HepG2 (cell line): ENCODE measurements around the gene P2RY2. TPM values are rescaled to one million over a fixed set of nuclear protein-coding genes. Genes with fewer than 3 reads are reported as not detected.

Experiments used
- ATAC-seq: fragments of 200-7000 bp; cut with Tn5 transposase; 3 replicates; pipeline ENCODE4 v1.9.1; 2020; ENCODE audit warnings: mild to moderate bottlenecking, moderate library complexity
- BruUV-seq: library from RNA; stranded (reverse); fragments of 400-500 nt; replicated peaks from 2 replicates; lab custom pipeline; 2021; lab: Mats Ljungman, UMichigan
- CTCF ChIA-PET: fragments of 300-600 bp; formaldehyde crosslinking; extraction: SDS; loops from one replicate; lab custom pipeline; 2021; ENCODE audit warnings: low total read pairs, inconsistent platforms, low intra/inter-chr PET ratio; lab: Yijun Ruan, JAX
- POLR2A ChIA-PET: fragments of 350-600 bp; sonication (Branson Sonifier 250); formaldehyde crosslinking; loops from one replicate; lab custom pipeline; 2020; ENCODE audit warnings: antibody characterized with exemption, inconsistent platforms; lab: Yijun Ruan, JAX
- DNase-seq: peaks from one replicate; pipeline ENCODE4 v3.0.0-alpha.2; 2015; ENCODE audit warnings: low spot score
- FAIRE-seq: peaks from 3 replicates; lab custom pipeline; 2011; peaks lifted over from hg19 to GRCh38; lab: Jason Lieb, UNC
- H2AFZ ChIP-seq: one replicate; pipeline ENCODE4 v1.6.1; 2011; ENCODE audit warnings: low read length, inconsistent platforms
- H3K27ac ChIP-seq: fragments of 300-600 bp; 3 replicates; pipeline ENCODE4 v1.8.0; 2011; ENCODE audit warnings: mixed run types, mild to moderate bottlenecking, mixed read lengths, low read length, inconsistent platforms; ENCODE audit not compliant: insufficient read depth; ENCODE audit errors: extremely low read length
- H3K27me3 ChIP-seq, 2 experiments: fragments of 200-600 bp in 1 of 2; 2 replicates in 1 of 2; 3 replicates in 1 of 2; pipeline versions ENCODE4 v1.6.0 to v1.8.0; 2011; ENCODE audit warnings: low read length in 2 of 2, mild to moderate bottlenecking in 2 of 2, moderate library complexity in 2 of 2, inconsistent platforms in 1 of 2; ENCODE audit not compliant: insufficient read depth in 2 of 2, control insufficient read depth in 1 of 2
- H3K36me3 ChIP-seq, 2 experiments: fragments of 200-600 bp in 1 of 2; replicated peaks in 1 of 2; 2 replicates in 1 of 2; 3 replicates in 1 of 2; pipeline versions ENCODE4 v1.5.1 to v1.8.0; 2011; ENCODE audit warnings: low read length in 2 of 2, inconsistent platforms in 1 of 2; ENCODE audit not compliant: insufficient read depth in 2 of 2, control insufficient read depth in 1 of 2
- H3K4me1 ChIP-seq: 2 replicates; pipeline ENCODE4 v1.5.1; 2012; ENCODE audit warnings: low read length, inconsistent platforms; ENCODE audit not compliant: insufficient read depth
- H3K4me2 ChIP-seq: 2 replicates; pipeline ENCODE4 v1.6.0; 2011; ENCODE audit warnings: low read depth, low read length, inconsistent platforms
- H3K4me3 ChIP-seq, 3 experiments: fragments of 200-600 bp in 1 of 3; sonication (generic), shearing (Covaris generic) in 1 of 3; replicated peaks in 1 of 3; 2 replicates each; pipeline ENCODE4 v1.5.1; 2011 to 2016; ENCODE audit warnings: low read length in 3 of 3, inconsistent platforms in 2 of 3, low read depth in 2 of 3, mild to moderate bottlenecking in 2 of 3, control low read depth in 1 of 3, mixed read lengths in 1 of 3; ENCODE audit not compliant: insufficient read depth in 1 of 3
- H3K79me2 ChIP-seq: one replicate; pipeline ENCODE4 v1.6.1; 2011; ENCODE audit warnings: low read length, inconsistent platforms; ENCODE audit not compliant: insufficient read depth
- H3K9ac ChIP-seq: 2 replicates; pipeline ENCODE4 v1.6.0; 2011; ENCODE audit warnings: mild to moderate bottlenecking, low read depth, low read length, inconsistent platforms; ENCODE audit not compliant: insufficient read depth
- H3K9me3 ChIP-seq: 2 replicates; pipeline ENCODE4 v1.5.1; 2012; ENCODE audit warnings: mild to moderate bottlenecking, low read length
- H4K20me1 ChIP-seq: 2 replicates; pipeline ENCODE4 v1.6.0; 2011; ENCODE audit warnings: inconsistent platforms, mild to moderate bottlenecking, low read length, moderate library complexity; ENCODE audit not compliant: insufficient read depth
- HNF4A ChIP-seq: sonication (generic); formaldehyde crosslinking; IDR thresholded peaks from 2 replicates; pipeline ENCODE4 v1.4.0; 2020; ENCODE audit warnings: missing genetic modification reagents
- IKZF4 ChIP-seq: sonication (generic); formaldehyde crosslinking; IDR thresholded peaks from 2 replicates; pipeline ENCODE4 v1.5.1; 2020; ENCODE audit warnings: borderline replicate concordance, mild to moderate bottlenecking, low read depth, missing genetic modification reagents; ENCODE audit errors: not compliant biosample characterization
- MTF1 ChIP-seq: sonication (generic); formaldehyde crosslinking; IDR thresholded peaks from 2 replicates; pipeline ENCODE4 v1.5.0; 2020; ENCODE audit warnings: missing genetic modification reagents
- POLR2AphosphoS2 ChIP-seq: IDR thresholded peaks from 2 replicates; pipeline ENCODE4 v1.6.1; 2011; ENCODE audit warnings: low read depth, low read length, improper control_type of control experiment
- RAD21 ChIP-seq: fragments of 450-650 bp; formaldehyde crosslinking; IDR thresholded peaks from 2 replicates; pipeline ENCODE4 v1.5.0; 2020; ENCODE audit warnings: mild to moderate bottlenecking
- RARA ChIP-seq: IDR thresholded peaks from 2 replicates; pipeline ENCODE4 v1.6.1; 2016; ENCODE audit warnings: missing genetic modification reagents, missing compliant biosample characterization
- ZFAT ChIP-seq: sonication (generic); formaldehyde crosslinking; conservative IDR thresholded peaks from 2 replicates; pipeline ENCODE4 v1.8.1; 2023; ENCODE audit warnings: missing genetic modification reagents, inconsistent platforms
- ZNF749 ChIP-seq: sonication (generic); formaldehyde crosslinking; IDR thresholded peaks from 2 replicates; pipeline ENCODE4 v1.8.0; 2022; ENCODE audit warnings: mild to moderate bottlenecking, missing genetic modification reagents, moderate library complexity, borderline replicate concordance
- WGBS: methylation state at CpG from one replicate; pipeline ENCODE4 v1.1.6; 2017; ENCODE audit warnings: low lambda C conversion rate; 5-methylcytosine and 5-hydroxymethylcytosine counted together
- in situ Hi-C: cut with HindIII; loops from 2 replicates; pipeline ENCODE4 v1.10.0; 2017; ENCODE audit warnings: low pct_unique_long_range_greater_than_20kb; ENCODE audit not compliant: extremely low pct_ligation_motif_present
- intact Hi-C: fragments of 100-400 bp; cut with micrococcal nuclease; formaldehyde crosslinking; loops from one replicate; pipeline ENCODE4 v1.10.0; 2022; ENCODE audit not compliant: unreplicated experiment
- polyA plus RNA-seq, 8 experiments: library from polyadenylated mRNA; depleted of rRNA in 3 of 8; stranded (reverse) in 7 of 8; unstranded in 1 of 8; fragments of >200 nt; fragmentation: Illumina TruSeq in 4 of 8; extraction: Trizol in 4 of 8; gene quantifications; 2 replicates each; pipeline versions ENCODE4 v1.2.1 to v1.2.3, GENCODE V29; 2011 to 2016; ENCODE audit warnings: low read depth in 4 of 8, missing spikeins in 1 of 8, mixed read lengths in 1 of 8; ENCODE audit not compliant: insufficient read depth in 1 of 8
- total RNA-seq, 5 experiments: library from RNA; depleted of rRNA; stranded (reverse); fragments of >200 nt; fragmentation: Illumina TruSeq; extraction: Trizol; gene quantifications; 2 replicates each; pipeline ENCODE4 v1.2.3, GENCODE V29; 2016; ENCODE audit warnings: low read depth in 1 of 5
- TF ChIP-seq, protein P1 (sequence below): sonication (generic); formaldehyde crosslinking; conservative IDR thresholded peaks from 2 replicates; pipeline ENCODE4 v1.4.0; 2020; ENCODE audit warnings: mild to moderate bottlenecking, missing genetic modification reagents, moderate library complexity
- TF ChIP-seq, protein P2 (sequence below): IDR thresholded peaks from 2 replicates; pipeline ENCODE4 v1.6.1; 2012; ENCODE audit warnings: inconsistent platforms
- TF ChIP-seq, protein P3 (sequence below): sonication (generic); formaldehyde crosslinking; conservative IDR thresholded peaks from 2 replicates; pipeline ENCODE4 v1.4.0; 2020; ENCODE audit warnings: missing genetic modification reagents
- TF ChIP-seq, protein P4 (sequence below): sonication (generic); formaldehyde crosslinking; IDR thresholded peaks from 2 replicates; pipeline ENCODE4 v1.4.0; 2020; ENCODE audit warnings: mild to moderate bottlenecking, missing genetic modification reagents, borderline replicate concordance

The P2RY2 gene
- total and polyA plus RNA-seq, 2 of the 13 experiments (the other 11 are each of a cell fraction or from before 2014, with no cell fraction given): 0.95 to 3.1 TPM

DNA sequence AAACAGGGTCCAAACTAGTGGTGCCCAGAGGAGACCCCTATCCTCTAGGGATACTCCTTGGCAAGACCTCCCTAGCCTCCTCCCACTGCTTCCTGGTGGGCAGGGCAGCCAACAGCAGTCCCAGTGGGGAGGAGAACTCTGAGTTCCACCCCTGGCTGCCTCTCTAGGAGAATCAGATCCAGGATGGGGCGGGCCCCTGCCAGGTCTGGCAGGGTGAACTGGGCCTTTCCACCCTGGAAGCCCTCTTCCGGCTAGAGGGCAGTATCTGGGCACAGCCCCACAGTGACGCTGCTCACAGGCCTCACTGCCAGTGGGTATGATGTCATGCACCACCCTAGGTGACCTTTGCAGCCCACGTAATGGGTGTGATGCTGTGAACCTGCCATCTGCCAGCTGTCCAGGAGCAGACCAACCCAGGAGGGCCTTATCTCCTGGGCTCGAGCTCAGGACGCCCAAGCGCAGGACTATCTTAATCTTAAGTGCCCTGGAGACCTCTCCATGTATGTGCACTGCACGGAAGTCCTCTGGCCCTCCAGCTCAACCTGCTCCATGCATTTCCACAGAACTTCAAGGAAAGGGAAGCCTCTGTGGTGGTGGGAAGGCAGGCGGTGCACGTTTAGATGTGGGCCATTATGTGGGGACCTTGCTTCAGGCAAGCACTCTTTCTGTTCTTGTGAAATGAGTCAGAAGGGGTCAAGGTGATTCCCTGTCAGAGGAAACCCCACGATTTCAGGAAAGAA is 44.2 kb upstream of the P2RY2 start:
- in situ Hi-C loops: no loop called here
- BruUV-seq: TSS peak; percentile 70
- no peaks in the 10 kb centered on the region for H4K20me1 ChIP-seq
- TF ChIP-seq POLR2AphosphoS2: no peak
- TF ChIP-seq, protein P1, sequence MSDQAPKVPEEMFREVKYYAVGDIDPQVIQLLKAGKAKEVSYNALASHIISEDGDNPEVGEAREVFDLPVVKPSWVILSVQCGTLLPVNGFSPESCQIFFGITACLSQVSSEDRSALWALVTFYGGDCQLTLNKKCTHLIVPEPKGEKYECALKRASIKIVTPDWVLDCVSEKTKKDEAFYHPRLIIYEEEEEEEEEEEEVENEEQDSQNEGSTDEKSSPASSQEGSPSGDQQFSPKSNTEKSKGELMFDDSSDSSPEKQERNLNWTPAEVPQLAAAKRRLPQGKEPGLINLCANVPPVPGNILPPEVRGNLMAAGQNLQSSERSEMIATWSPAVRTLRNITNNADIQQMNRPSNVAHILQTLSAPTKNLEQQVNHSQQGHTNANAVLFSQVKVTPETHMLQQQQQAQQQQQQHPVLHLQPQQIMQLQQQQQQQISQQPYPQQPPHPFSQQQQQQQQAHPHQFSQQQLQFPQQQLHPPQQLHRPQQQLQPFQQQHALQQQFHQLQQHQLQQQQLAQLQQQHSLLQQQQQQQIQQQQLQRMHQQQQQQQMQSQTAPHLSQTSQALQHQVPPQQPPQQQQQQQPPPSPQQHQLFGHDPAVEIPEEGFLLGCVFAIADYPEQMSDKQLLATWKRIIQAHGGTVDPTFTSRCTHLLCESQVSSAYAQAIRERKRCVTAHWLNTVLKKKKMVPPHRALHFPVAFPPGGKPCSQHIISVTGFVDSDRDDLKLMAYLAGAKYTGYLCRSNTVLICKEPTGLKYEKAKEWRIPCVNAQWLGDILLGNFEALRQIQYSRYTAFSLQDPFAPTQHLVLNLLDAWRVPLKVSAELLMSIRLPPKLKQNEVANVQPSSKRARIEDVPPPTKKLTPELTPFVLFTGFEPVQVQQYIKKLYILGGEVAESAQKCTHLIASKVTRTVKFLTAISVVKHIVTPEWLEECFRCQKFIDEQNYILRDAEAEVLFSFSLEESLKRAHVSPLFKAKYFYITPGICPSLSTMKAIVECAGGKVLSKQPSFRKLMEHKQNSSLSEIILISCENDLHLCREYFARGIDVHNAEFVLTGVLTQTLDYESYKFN (CRISPR knock-in tag): no peak
- no peak for TF ChIP-seq RAD21 (CRISPR knock-in tag)
- peak; percentile 34; the same call in 1 of the 2 replicates for TF ChIP-seq RARA (CRISPR knock-in tag)
- no peak for TF ChIP-seq MTF1 (CRISPR knock-in tag)
- TF ChIP-seq HNF4A (CRISPR knock-in tag): peak; percentile 22
- TF ChIP-seq, protein P2, sequence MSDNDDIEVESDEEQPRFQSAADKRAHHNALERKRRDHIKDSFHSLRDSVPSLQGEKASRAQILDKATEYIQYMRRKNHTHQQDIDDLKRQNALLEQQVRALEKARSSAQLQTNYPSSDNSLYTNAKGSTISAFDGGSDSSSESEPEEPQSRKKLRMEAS: peak; percentile 39; the same call in 1 of the 2 replicates
- TF ChIP-seq, protein P3, sequence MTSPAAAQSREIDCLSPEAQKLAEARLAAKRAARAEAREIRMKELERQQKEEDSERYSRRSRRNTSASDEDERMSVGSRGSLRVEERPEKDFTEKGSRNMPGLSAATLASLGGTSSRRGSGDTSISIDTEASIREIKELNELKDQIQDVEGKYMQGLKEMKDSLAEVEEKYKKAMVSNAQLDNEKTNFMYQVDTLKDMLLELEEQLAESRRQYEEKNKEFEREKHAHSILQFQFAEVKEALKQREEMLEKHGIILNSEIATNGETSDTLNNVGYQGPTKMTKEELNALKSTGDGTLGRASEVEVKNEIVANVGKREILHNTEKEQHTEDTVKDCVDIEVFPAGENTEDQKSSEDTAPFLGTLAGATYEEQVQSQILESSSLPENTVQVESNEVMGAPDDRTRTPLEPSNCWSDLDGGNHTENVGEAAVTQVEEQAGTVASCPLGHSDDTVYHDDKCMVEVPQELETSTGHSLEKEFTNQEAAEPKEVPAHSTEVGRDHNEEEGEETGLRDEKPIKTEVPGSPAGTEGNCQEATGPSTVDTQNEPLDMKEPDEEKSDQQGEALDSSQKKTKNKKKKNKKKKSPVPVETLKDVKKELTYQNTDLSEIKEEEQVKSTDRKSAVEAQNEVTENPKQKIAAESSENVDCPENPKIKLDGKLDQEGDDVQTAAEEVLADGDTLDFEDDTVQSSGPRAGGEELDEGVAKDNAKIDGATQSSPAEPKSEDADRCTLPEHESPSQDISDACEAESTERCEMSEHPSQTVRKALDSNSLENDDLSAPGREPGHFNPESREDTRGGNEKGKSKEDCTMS (CRISPR knock-in tag): no peak
- TF ChIP-seq ZNF749 (CRISPR knock-in tag): no peak
- TF ChIP-seq ZFAT (CRISPR knock-in tag): no peak
- TF ChIP-seq IKZF4 (CRISPR knock-in tag): no peak
- TF ChIP-seq, protein P4, sequence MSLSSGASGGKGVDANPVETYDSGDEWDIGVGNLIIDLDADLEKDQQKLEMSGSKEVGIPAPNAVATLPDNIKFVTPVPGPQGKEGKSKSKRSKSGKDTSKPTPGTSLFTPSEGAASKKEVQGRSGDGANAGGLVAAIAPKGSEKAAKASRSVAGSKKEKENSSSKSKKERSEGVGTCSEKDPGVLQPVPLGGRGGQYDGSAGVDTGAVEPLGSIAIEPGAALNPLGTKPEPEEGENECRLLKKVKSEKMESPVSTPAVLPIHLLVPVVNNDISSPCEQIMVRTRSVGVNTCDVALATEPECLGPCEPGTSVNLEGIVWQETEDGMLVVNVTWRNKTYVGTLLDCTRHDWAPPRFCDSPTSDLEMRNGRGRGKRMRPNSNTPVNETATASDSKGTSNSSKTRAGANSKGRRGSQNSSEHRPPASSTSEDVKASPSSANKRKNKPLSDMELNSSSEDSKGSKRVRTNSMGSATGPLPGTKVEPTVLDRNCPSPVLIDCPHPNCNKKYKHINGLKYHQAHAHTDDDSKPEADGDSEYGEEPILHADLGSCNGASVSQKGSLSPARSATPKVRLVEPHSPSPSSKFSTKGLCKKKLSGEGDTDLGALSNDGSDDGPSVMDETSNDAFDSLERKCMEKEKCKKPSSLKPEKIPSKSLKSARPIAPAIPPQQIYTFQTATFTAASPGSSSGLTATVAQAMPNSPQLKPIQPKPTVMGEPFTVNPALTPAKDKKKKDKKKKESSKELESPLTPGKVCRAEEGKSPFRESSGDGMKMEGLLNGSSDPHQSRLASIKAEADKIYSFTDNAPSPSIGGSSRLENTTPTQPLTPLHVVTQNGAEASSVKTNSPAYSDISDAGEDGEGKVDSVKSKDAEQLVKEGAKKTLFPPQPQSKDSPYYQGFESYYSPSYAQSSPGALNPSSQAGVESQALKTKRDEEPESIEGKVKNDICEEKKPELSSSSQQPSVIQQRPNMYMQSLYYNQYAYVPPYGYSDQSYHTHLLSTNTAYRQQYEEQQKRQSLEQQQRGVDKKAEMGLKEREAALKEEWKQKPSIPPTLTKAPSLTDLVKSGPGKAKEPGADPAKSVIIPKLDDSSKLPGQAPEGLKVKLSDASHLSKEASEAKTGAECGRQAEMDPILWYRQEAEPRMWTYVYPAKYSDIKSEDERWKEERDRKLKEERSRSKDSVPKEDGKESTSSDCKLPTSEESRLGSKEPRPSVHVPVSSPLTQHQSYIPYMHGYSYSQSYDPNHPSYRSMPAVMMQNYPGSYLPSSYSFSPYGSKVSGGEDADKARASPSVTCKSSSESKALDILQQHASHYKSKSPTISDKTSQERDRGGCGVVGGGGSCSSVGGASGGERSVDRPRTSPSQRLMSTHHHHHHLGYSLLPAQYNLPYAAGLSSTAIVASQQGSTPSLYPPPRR (CRISPR knock-in tag): no peak

More for the DNA sequence above, 44.2 kb upstream of the P2RY2 start:
- CTCF ChIA-PET: no interaction called here
- peak; percentile 54 for DNase-seq
- Histone ChIP-seq H3K4me3 (peak overlapping the region in 2 of 3 experiments; percentile 7 to 43; a peak in 2 of 6 replicates), H3K4me2 (peak overlapping the region; percentile 69), H3K9ac (peak overlapping the region; percentile 52), H3K27ac (peak overlapping the region; percentile 99), H3K27me3 (no peaks in the 10 kb centered on the region), H2AFZ (no peak overlapping the region), H3K79me2 (no peaks in the 10 kb centered on the region), H3K9me3 (no peaks in the 10 kb centered on the region), H3K36me3 (no peaks in the 10 kb centered on the region), H3K4me1 (peaks cover 97% of the 10 kb centered on the region)
- POLR2A ChIA-PET: interaction anchor here (1.3 to 4.3 kb wide), 8 partner anchors 9 to 33 kb away, joined by 6 to 133 read pairs (median 26); partner anchors contain the start of gene FCHSD2
- WGBS: 29% methylated on average over 5 of the region's 11 CpGs
- intact Hi-C loops: loop anchor here (1.0 to 10.0 kb wide), 3 partner anchors 16 to 49 kb away; partner anchors contain the start of gene FCHSD2
- FAIRE-seq: no peak
- ATAC-seq: peak; percentile 5
